Transverse colon (tissue), 4 donors: Measurements from ENCODE around the gene ADAMTS19. TPM values are rescaled to one million over a fixed set of nuclear protein-coding genes. Genes with fewer than 3 reads are reported as not detected.

Experiments used
- DNase-seq: peaks from one replicate; pipeline ENCODE4 v3.0.0-alpha.2; 2019
- H3K27ac ChIP-seq, 4 donors: fragments of 200-600 bp; sonication (generic); 2 replicates each; pipeline ENCODE4 v1.5.1; 2016 to 2018; ENCODE audit warnings: inconsistent platforms in 4 of 4
- H3K27me3 ChIP-seq: fragments of 200-600 bp; sonication (generic); 2 replicates; pipeline ENCODE4 v1.5.1; 2017; ENCODE audit warnings: inconsistent platforms
- H3K36me3 ChIP-seq, 4 donors: fragments of 200-600 bp; sonication (generic); 2 replicates each; pipeline ENCODE4 v1.5.1; 2017 to 2019; ENCODE audit warnings: inconsistent platforms in 4 of 4
- H3K4me1 ChIP-seq, 4 donors: fragments of 200-600 bp; sonication (generic); 2 replicates each; pipeline ENCODE4 v1.5.1; 2017 to 2020; ENCODE audit warnings: inconsistent platforms in 4 of 4
- H3K4me3 ChIP-seq, 4 donors: fragments of 200-600 bp; sonication (generic); 1 replicate in 1 of 4; 2 replicates in 3 of 4; pipeline versions ENCODE4 v1.5.1 to v1.6.1; 2017 to 2019; ENCODE audit warnings: inconsistent platforms in 4 of 4
- H3K9me3 ChIP-seq, 2 donors: fragments of 200-600 bp; sonication (generic); 2 replicates each; pipeline ENCODE4 v1.5.1; 2017 to 2019; ENCODE audit warnings: inconsistent platforms in 2 of 2
- EP300 ChIP-seq: sonication (generic); formaldehyde crosslinking; IDR thresholded peaks from one replicate; pipeline ENCODE4 v1.6.1; 2017; ENCODE audit warnings: antibody characterized with exemption, low read depth
- POLR2A ChIP-seq: fragments of 450-650 bp; IDR thresholded peaks from one replicate; pipeline ENCODE4 v1.6.1; 2016; ENCODE audit warnings: antibody characterized with exemption, mild to moderate bottlenecking, moderate library complexity
- POLR2AphosphoS5 ChIP-seq, 3 donors: sonication (generic); formaldehyde crosslinking; IDR thresholded peaks; one replicate each; pipeline ENCODE4 v1.6.1; 2016; ENCODE audit warnings: antibody characterized with exemption in 3 of 3
- WGBS, 2 donors: methylation state at CpG; one replicate each; pipeline ENCODE4 v1.1.5; 2018; ENCODE audit warnings: low coverage in 1 of 2; 5-methylcytosine and 5-hydroxymethylcytosine counted together
- in situ Hi-C, 4 donors: fragments of 200-750 bp; cut with MboI; loops; one replicate each; pipeline versions ENCODE4 v1.15.0 to v1.15.1; 2017; ENCODE audit warnings: low sequenced_read_pairs in 3 of 4, low pct_ligation_motif_present in 1 of 4, low pct_unique_long_range_greater_than_20kb in 1 of 4
- intact Hi-C: fragments of 100-400 bp; cut with DNase I; formaldehyde crosslinking; loops from one replicate; pipeline ENCODE4 v1.15.1; 2023; ENCODE audit warnings: low total_unique reads
- total RNA-seq, 4 donors: library from RNA; depleted of rRNA; stranded (reverse); fragments of >200 nt; gene quantifications; one replicate each; pipeline ENCODE4 v1.1.0, GENCODE V29; 2016
- TF ChIP-seq, protein P1 (sequence below), 5 experiments: fragments of 200-600 bp in 3 of 5; fragments of 450-650 bp in 2 of 5; sonication (generic) in 3 of 5; IDR thresholded peaks; 1 replicate in 2 of 5; 2 replicates in 3 of 5; pipeline ENCODE4 v1.5.1; 2016 to 2017; ENCODE audit warnings: antibody characterized with exemption in 5 of 5, inconsistent platforms in 3 of 5, mild to moderate bottlenecking in 2 of 5, moderate library complexity in 1 of 5

ADAMTS19 gene
- total RNA-seq, 4 donors from 2014 or later, result 0.16 to 0.96 TPM; not detected in 2

DNA sequence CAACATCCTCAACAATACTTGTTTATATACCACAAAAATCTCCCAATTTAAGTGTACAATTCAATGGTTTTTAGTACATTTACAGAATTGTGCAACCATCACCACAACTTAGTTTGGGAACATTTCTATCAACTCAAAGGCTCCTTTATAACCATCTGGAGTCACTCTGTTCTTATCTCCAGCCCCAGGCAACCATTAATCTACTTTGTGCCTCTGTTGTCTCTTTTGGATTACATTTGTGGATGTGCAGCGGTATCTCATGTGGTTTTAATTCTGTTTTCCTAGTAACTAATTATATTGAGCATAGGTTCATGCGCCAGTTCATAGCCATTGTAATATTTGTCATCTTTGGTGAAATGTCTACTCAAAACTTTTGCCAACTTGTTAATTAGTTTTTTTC lies 14.4 kb downstream of the ADAMTS19 start:
- intact Hi-C loops (no loop called here), in situ Hi-C loops (no loop called here)
- no peaks in the 10 kb centered on the region for H3K9me3 ChIP-seq
- no peak overlapping the region for H3K4me3 ChIP-seq
- no peaks in the 10 kb centered on the region for H3K4me1 ChIP-seq
- H3K27me3 ChIP-seq, result no peaks in the 10 kb centered on the region
- TF ChIP-seq EP300, result no peak
- no peak overlapping the region for H3K27ac ChIP-seq
- DNase-seq, result no peak
- 79 to 90% methylated on average over 2 of the region's 2 CpGs for WGBS, 2 donors
- H3K36me3 ChIP-seq, result no peaks in the 10 kb centered on the region

DNA sequence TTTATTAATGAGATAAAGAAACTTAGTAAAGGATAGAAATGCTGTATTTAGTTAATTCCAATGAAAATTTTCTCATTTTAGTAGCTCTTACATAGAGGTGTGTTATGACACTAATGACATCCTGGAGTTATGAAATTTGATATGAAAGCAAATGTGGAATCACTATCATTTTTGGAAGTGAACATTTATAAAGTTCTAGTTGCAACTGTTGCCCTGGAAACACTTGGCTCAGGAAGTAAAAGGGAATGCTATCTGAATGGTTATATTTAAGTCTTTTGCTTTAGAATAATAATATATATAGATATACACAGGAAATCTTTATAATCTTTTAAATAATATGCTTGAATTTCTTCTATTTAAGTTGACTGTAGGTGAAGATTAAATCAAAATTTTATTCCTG lies 16.7 kb downstream of the ADAMTS19 start:
- Histone ChIP-seq H3K4me1 (no peaks in the 10 kb centered on the region), H3K27me3 (no peaks in the 10 kb centered on the region), H3K27ac (no peak overlapping the region), H3K9me3 (no peaks in the 10 kb centered on the region), H3K4me3 (no peak overlapping the region), H3K36me3 (no peaks in the 10 kb centered on the region)
- no peak for DNase-seq
- intact Hi-C loops (no loop called here), in situ Hi-C loops (no loop called here)
- no peak for TF ChIP-seq POLR2AphosphoS5 (IDR thresholded peaks at IDR 0.05)
- no peak for TF ChIP-seq POLR2A
- no peak for TF ChIP-seq EP300
- TF ChIP-seq, protein P1, sequence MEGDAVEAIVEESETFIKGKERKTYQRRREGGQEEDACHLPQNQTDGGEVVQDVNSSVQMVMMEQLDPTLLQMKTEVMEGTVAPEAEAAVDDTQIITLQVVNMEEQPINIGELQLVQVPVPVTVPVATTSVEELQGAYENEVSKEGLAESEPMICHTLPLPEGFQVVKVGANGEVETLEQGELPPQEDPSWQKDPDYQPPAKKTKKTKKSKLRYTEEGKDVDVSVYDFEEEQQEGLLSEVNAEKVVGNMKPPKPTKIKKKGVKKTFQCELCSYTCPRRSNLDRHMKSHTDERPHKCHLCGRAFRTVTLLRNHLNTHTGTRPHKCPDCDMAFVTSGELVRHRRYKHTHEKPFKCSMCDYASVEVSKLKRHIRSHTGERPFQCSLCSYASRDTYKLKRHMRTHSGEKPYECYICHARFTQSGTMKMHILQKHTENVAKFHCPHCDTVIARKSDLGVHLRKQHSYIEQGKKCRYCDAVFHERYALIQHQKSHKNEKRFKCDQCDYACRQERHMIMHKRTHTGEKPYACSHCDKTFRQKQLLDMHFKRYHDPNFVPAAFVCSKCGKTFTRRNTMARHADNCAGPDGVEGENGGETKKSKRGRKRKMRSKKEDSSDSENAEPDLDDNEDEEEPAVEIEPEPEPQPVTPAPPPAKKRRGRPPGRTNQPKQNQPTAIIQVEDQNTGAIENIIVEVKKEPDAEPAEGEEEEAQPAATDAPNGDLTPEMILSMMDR (IDR thresholded peaks at IDR 0.05), result no peak

DNA sequence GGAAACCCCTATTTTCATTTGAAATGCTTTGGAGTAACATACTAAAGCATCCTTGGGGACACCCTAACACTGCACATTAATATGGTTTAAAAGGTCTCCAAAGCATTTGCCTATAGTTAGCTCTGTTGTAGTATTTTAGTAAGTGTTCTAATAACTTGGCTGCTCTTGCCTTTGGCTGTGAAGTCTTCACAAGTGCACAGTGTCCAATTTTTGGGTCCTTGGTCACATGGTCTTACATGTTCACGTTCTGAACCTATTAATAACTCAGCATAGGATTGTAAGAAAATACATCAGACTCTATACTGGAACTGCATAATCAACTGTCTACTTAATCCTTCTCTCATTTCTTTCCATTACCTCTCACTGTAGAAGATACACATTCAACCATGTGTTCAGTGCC lies 17.4 kb downstream of the ADAMTS19 start:
- H3K27me3 ChIP-seq, result no peaks in the 10 kb centered on the region
- WGBS, 2 donors, result 43% methylated on average over 1 of the region's 1 CpG; no CpG with 5 or more reads in 1 of the 2 donors
- TF ChIP-seq EP300 (no peak), POLR2AphosphoS5 (IDR thresholded peaks at IDR 0.05) (no peak), POLR2A (no peak)
- TF ChIP-seq, protein P1 (IDR thresholded peaks at IDR 0.05), result no peak
- in situ Hi-C loops, result no loop called here
- intact Hi-C loops, result no loop called here
- H3K9me3 ChIP-seq, result no peaks in the 10 kb centered on the region
- DNase-seq, result no peak
- no peaks in the 10 kb centered on the region for H3K36me3 ChIP-seq
- H3K27ac ChIP-seq, result no peak overlapping the region
- H3K4me1 ChIP-seq, result no peaks in the 10 kb centered on the region
- no peak overlapping the region for H3K4me3 ChIP-seq

DNA sequence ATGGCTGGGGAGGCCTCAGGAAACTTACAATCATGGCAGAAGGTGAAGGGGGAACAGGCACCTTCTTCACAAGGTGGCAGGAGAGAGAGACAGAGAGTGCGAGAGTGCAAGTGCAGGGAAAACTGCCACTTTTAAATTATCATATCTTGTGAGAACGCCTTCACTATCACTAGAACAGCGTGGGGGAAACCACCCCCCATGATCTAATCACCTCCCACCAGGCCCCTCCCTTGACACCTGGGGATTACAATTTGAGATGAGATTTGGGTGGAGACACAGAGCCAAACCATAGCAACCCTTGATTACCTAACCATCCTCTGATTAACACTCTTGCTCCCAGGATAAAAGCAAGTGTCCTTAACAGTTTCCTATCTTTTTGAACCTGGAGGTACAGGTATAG lies 21.1 kb downstream of the ADAMTS19 start:
- DNase-seq, result no peak
- Histone ChIP-seq H3K27ac (no peak overlapping the region), H3K27me3 (no peaks in the 10 kb centered on the region), H3K9me3 (no peaks in the 10 kb centered on the region), H3K4me3 (no peak overlapping the region), H3K4me1 (no peaks in the 10 kb centered on the region), H3K36me3 (no peaks in the 10 kb centered on the region)
- 60% methylated on average over 3 of the region's 3 CpGs; no CpG with 5 or more reads in 1 of the 2 donors for WGBS, 2 donors
- intact Hi-C loops (no loop called here), in situ Hi-C loops (no loop called here)
- TF ChIP-seq POLR2AphosphoS5 (IDR thresholded peaks at IDR 0.05), result no peak
- TF ChIP-seq, protein P1 (IDR thresholded peaks at IDR 0.05), result no peak
- TF ChIP-seq EP300, result no peak
- TF ChIP-seq POLR2A, result no peak

DNA sequence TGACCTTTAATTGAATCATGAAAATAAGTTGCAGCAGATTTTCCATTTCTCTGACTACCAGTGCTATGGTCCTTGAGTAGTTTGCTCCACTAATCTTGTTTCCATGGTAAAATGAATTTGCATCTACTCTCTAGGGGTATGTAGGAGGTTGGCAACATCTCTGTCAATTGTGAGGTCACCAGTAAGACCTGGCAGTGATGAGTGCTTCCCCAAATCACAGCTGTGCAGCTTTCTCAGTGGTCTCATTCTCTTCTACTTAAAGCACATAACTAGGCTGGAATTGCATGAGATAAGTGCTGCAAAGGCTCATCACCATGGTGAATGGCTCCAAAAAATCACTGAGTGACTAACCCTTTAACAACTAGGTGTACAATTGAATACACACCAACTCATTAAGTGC lies 36.3 kb downstream of the ADAMTS19 start:
- in situ Hi-C loops, result no loop called here
- intact Hi-C loops, result no loop called here

More for the DNA sequence above, 36.3 kb downstream of the ADAMTS19 start:
- no peaks in the 10 kb centered on the region for H3K9me3 ChIP-seq
- no peaks in the 10 kb centered on the region for H3K4me1 ChIP-seq
- no peak overlapping the region for H3K4me3 ChIP-seq
- no peak for DNase-seq
- H3K36me3 ChIP-seq, result no peaks in the 10 kb centered on the region
- no peak overlapping the region for H3K27ac ChIP-seq
- H3K27me3 ChIP-seq, result no peaks in the 10 kb centered on the region
- no peak for TF ChIP-seq EP300
- TF ChIP-seq POLR2A, result no peak
- TF ChIP-seq, protein P1 (IDR thresholded peaks at IDR 0.05), result no peak
- TF ChIP-seq POLR2AphosphoS5 (IDR thresholded peaks at IDR 0.05), result no peak
